HG03196 (cell line): ENCODE measurements around the gene AHRR.
A peak's percentile ranks its signal among the peaks of the same experiment; 100 is the strongest.
"Not testable (repeated sequence)": the region's sequence is repeated elsewhere in the genome, so short reads cannot be mapped to it uniquely, and the experiment has no call there.

ENCODE experiments used
- ATAC-seq: cut with Tn5 transposase; IDR thresholded peaks from one replicate; pipeline ENCODE4 v1.9.1; 2021; ENCODE audit not compliant: unreplicated experiment

The AHRR gene

DNA sequence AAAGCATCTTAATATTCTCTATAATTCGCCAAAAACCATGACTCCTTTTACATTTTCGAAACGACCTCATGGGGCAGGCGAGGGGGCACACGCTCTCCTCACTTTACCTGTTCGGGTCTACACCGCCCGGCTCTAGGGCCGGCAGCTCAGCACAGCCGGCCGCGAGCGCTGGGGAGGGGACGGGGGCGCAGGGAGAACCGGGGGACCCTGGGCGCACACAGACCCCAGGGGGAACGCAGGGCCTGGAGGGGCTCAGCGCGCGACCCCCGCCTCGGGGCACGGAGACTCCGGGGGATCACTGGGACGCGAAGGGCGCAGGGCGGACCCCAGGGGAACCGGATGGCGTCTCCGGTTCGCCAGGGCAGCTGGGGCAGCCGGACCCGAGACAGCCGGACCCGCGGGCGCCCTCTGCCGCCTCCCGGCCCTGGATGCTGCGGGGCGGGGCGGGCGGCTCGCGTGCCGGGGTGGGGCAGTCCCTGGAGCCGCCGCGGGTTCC is at the start of gene AHRR:
TSS of gene AHRR (plus strand) at position 485 of the 496 bp plus-strand sequence. CDS start 22,189 bp downstream, outside the sequence.
- ATAC-seq = peak; percentile 37

GRCh38 chr5:271828-272167 is 49.7 kb upstream of the AHRR start:
- not testable (repeated sequence) for ATAC-seq

GRCh38 chr5:273091-273490 is 48.4 kb upstream of the AHRR start:
- ATAC-seq = not testable (repeated sequence)

DNA sequence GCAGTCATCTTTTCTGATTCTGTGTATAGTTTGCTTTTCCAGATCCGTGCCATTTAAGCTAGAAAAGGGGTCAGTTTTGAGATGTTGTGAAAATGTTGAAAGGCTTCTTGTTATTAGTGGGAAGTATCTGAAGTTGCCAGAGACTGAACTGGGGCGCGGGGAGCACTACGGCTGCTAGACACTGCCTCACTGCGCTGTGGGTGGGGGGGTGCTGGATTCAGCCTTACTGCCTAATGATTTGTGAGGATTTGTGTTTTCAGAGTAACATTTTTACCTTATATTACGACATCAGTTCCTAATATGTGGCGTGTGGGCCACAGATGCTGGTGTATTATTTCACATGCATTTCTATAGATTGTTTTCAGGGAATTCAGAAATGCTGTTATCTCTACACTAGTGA is 48.0 kb upstream of the AHRR start:
- not testable (repeated sequence) for ATAC-seq

- not testable (repeated sequence) for ATAC-seq
Measured at GRCh38 chr5:274346-274745, 47.2 kb upstream of the AHRR start.

GRCh38 chr5:278646-279045 is 42.9 kb upstream of the AHRR start:
- ATAC-seq = no peak

DNA sequence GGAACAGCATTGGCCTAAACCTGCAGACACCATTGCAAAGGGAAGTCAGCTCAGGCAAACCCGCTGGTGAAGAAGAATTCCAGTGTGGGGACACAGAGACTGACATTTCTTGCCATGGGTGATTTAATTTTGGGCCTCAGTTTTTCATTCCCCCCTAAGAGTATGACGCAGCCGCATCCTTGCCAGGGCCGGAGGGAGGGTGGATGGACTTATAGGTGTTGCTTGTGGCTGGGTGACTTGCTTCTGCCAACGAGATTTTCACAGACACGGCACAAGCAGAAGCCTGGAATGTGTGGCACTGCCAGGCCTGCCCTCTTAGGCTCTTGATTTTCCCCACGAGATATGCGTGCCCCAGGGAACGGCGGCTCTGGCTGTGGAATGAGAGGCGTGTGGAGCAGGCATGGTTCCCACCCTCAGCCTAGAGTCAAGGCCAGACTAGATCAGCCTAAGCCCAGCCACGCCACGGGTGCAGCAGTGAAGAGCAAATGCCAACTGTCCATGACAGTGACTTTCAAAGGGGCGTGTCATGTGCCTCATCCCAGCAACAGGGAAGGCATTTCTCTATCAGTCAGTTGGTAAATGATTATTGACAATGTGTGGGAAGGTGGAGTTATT is 42.4 kb upstream of the AHRR start:
- not testable (repeated sequence) for ATAC-seq

GRCh38 chr5:285991-286557 is 35.4 kb upstream of the AHRR start:
- no peak for ATAC-seq

DNA sequence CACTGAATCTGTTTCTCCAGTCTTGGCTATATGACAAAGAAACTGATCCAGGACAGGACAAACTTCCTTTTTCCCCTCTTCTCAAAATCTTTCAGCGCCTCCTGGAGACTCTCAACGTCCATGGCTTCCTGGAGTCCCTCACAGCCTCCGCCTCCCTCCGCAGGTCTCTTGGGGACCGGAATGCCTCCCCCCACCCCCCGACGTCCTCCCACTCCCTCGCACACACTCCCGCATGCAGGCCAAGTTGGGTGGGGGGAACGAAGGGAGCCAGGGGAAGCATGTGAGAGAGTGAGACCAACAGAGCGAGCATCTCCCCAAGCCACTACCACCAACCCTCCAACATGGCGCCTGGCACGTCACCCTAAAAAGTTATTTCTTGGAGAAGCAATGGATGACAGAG is 31.3 kb upstream of the AHRR start:
- not testable (repeated sequence) for ATAC-seq

DNA sequence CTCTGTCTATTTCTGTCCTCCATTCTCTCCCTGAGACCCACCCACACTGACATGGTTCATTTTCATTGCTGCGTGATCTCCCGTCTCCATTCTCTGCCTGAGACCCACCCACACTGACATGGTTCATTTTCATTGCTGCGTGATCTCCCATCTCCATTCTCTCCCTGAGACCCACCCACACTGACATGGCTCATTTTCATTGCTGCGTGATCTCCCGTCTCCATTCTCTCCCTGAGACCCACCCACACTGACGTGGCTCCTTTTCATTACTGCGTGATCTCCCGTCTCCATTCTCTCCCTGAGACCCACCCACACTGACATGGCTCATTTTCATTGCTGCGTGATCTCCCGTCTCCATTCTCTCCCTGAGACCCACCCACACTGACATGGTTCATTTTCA is 30.2 kb upstream of the AHRR start:
- not testable (repeated sequence) for ATAC-seq

GRCh38 chr5:294788-295187 is 26.7 kb upstream of the AHRR start:
- not testable (repeated sequence) for ATAC-seq

- ATAC-seq = not testable (repeated sequence)
Measured at GRCh38 chr5:296207-296606, 25.3 kb upstream of the AHRR start.

- not testable (repeated sequence) for ATAC-seq
Measured at GRCh38 chr5:296954-297353, 24.6 kb upstream of the AHRR start.

DNA sequence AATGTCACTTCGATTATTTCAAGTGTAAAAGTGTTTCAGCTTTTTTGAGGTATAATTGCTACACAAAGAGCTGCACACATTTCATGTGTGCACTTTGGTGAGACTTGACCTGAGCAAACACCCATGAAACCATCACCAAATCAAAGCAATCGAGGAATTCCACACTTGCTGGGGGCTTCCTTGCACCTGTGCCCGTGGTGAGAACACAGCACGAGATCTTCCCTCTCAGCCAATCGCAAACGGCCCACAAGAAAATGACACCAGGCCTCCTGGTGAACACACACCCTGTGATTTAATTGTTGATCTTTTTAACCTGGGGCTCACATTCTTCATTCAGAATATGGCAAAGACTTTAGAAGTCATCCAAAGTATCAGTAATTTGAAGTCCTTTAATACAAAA is 24.1 kb upstream of the AHRR start:
- not testable (repeated sequence) for ATAC-seq

DNA sequence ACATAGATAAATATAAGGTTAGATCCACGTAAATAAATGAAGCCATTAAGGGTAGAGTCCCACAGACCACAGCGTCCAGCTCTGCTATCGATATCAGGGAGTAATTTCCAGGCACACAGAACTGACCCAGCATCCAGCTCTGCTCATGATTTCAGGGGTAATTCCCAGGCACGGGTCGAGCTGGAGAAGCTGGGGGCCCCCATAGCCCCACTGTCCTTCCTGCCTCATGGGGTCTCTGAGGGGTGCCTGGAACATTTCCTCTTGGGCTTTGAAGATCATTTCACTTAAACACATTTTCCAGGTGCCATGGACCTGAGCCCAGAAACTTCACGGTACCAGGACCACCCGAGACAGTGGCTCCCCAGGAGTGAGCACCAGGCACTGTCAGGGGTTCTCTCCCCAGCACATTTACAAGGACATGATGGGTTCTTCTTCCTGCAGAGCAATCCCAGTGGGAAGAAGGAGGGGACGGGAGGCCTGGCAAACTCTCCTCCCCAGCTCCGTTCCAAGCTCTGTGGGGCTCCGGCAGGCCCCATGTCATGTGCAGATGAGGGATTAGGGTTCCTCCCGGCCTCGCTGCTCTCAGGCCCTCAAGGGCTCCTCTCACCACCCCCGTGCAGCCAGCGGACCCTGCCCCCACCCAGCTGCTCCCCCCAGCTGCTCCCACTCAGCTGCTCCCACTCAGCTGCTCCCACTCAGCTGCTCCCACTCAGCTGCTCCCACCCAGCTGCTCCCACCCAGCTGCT is 23.4 kb upstream of the AHRR start:
- ATAC-seq = not testable (repeated sequence)

- ATAC-seq = no peak
Measured at GRCh38 chr5:298737-299125, 22.8 kb upstream of the AHRR start.

- not testable (repeated sequence) for ATAC-seq
Measured at GRCh38 chr5:299921-300320, 21.6 kb upstream of the AHRR start.

- ATAC-seq = not testable (repeated sequence)
Measured at GRCh38 chr5:300691-301435, 20.7 kb upstream of the AHRR start.

- not testable (repeated sequence) for ATAC-seq
Measured at GRCh38 chr5:302416-302815, 19.1 kb upstream of the AHRR start.

- ATAC-seq = no peak
Measured at GRCh38 chr5:302966-303365, 18.5 kb upstream of the AHRR start.

DNA sequence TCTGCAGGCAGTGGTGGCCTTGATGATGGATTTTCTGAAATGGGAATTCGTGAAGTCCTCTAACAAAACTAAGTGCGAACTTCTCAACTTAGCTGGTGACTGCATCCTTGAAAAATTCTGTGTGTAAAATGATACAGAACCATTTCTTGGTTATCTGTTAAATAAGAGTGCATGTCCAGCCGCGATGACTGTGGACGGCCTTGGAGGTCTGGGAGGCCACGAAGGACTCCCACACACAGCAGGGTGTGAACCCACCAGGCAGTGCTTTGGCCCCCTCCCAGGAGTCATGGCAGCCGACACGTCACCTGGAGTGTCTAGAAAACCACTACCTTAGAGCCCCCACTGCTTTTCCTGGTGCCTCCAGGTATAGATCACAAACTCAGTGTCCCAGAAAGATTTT is 17.8 kb upstream of the AHRR start:
- ATAC-seq = not testable (repeated sequence)
